Right atrium auricular region (tissue), 2 donors: ENCODE measurements around the gene SLC9B1. TPM values are rescaled to one million over a fixed set of nuclear protein-coding genes. Genes with fewer than 3 reads are reported as not detected.
"Not testable (repeated sequence)": the region's sequence is repeated elsewhere in the genome, so short reads cannot be mapped to it uniquely, and the experiment has no call there.

ENCODE experiments used
- DNase-seq: peaks from one replicate; pipeline ENCODE4 v3.0.0-alpha.2; 2019; ENCODE audit warnings: low spot score
- H3K27ac ChIP-seq, 2 donors: fragments of 200-600 bp; sonication (generic); 1 replicate in 1 of 2; 2 replicates in 1 of 2; pipeline ENCODE4 v1.5.1; 2016 to 2019
- H3K27me3 ChIP-seq, 2 donors: fragments of 200-600 bp; sonication (generic); one replicate each; pipeline versions ENCODE4 v1.5.1 to v1.6.0; 2017 to 2019
- H3K36me3 ChIP-seq: fragments of 200-600 bp; sonication (generic); one replicate; pipeline ENCODE4 v1.5.1; 2016
- H3K4me1 ChIP-seq, 2 donors: fragments of 200-600 bp; sonication (generic); one replicate each; pipeline versions ENCODE4 v1.5.1 to v1.6.0; 2017 to 2019
- H3K4me3 ChIP-seq, 2 donors: fragments of 200-600 bp; sonication (generic); 1 replicate in 1 of 2; 2 replicates in 1 of 2; pipeline ENCODE4 v1.5.1; 2017 to 2019; ENCODE audit warnings: mild to moderate bottlenecking in 1 of 2, moderate library complexity in 1 of 2
- H3K9me3 ChIP-seq, 2 donors: fragments of 200-600 bp; sonication (generic); one replicate each; pipeline ENCODE4 v1.5.1; 2019
- total RNA-seq, 2 donors: library from RNA; depleted of rRNA; stranded (reverse); fragments of >200 nt; gene quantifications; one replicate each; pipeline ENCODE4 v1.1.0, GENCODE V29; 2016
- TF ChIP-seq, protein P1 (sequence below), 2 donors: fragments of 200-600 bp; sonication (generic); IDR thresholded peaks; one replicate each; pipeline ENCODE4 v1.5.1; 2019; ENCODE audit warnings: antibody characterized with exemption in 2 of 2

The SLC9B1 gene
- total RNA-seq, 2 donors from 2014 or later, result 3.3 TPM; not detected in 1

DNA sequence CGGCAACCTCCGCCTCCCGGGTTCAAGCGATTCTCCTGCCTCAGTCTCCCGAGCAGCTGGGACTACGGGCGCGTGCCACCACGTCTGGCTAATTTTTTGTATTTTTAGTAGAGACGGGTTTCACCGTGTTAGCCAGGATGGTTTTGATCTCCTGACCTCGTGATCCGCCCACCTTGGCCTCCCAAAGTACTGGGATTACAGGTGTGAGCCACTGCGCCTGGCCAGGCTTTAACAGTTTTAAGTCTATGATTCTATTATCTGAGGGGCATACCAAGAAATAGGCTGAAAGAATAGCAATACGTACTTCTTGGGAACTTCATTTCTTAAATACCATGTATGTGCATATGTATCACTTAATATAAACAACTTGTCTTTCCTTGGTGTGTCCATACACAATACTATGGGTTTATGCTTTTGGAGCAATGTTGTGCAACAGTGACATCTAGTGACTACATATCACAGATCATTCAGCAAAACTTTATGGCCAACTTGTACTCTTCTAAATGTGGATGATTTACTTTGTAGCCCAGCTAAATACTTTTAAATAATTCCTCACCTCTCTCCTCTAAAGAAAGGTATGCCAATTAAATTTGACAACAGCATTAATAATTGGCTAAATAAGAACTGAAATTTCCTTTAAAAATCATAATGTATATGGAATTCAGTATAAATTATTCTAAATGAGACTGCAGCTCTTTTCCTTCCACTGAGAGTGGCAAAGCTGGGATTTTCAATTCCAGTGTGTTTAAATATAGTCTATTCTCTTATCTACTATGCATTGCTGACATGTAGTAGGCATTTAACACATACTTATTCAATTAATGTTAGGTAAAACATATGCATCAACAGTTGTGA lies 10.4 kb downstream of the SLC9B1 start:
- Histone ChIP-seq H3K9me3 (no peaks in the 10 kb centered on the region), H3K36me3 (no peaks in the 10 kb centered on the region), H3K27me3 (no peaks in the 10 kb centered on the region), H3K4me1 (peaks cover 0 to 21% of the 10 kb centered on the region in 2 donors), H3K27ac (no peak overlapping the region), H3K4me3 (no peak overlapping the region)
- DNase-seq, result no peak
- TF ChIP-seq, protein P1, sequence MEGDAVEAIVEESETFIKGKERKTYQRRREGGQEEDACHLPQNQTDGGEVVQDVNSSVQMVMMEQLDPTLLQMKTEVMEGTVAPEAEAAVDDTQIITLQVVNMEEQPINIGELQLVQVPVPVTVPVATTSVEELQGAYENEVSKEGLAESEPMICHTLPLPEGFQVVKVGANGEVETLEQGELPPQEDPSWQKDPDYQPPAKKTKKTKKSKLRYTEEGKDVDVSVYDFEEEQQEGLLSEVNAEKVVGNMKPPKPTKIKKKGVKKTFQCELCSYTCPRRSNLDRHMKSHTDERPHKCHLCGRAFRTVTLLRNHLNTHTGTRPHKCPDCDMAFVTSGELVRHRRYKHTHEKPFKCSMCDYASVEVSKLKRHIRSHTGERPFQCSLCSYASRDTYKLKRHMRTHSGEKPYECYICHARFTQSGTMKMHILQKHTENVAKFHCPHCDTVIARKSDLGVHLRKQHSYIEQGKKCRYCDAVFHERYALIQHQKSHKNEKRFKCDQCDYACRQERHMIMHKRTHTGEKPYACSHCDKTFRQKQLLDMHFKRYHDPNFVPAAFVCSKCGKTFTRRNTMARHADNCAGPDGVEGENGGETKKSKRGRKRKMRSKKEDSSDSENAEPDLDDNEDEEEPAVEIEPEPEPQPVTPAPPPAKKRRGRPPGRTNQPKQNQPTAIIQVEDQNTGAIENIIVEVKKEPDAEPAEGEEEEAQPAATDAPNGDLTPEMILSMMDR (IDR thresholded peaks at IDR 0.05), result peak; percentile 39 to 80

DNA sequence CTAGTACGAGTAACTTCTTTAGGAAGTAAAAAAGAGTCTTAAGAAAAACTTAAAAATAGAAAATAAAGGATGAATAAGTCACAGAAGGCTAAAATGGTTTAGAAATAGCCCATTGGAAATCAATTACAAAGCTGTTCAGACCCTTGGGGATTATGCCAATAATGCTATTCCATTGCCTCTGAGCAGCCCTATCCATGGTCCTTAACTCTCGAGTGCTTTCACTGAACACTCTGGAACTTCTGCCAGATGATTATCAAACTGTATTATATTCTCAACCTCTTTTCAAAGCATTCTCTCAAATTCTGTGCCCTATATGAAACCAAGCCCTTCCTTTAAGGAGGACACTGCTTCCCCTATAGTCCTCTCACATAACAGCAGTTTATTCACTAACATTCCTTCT lies 17.0 kb downstream of the SLC9B1 start:
- no peak overlapping the region for H3K27ac ChIP-seq
- H3K4me1 ChIP-seq, result no peaks in the 10 kb centered on the region
- H3K9me3 ChIP-seq, result no peaks in the 10 kb centered on the region
- no peaks in the 10 kb centered on the region for H3K36me3 ChIP-seq
- DNase-seq, result no peak
- TF ChIP-seq, protein P1 (IDR thresholded peaks at IDR 0.05), result no peak
- H3K4me3 ChIP-seq, result no peak overlapping the region
- H3K27me3 ChIP-seq, result no peaks in the 10 kb centered on the region

DNA sequence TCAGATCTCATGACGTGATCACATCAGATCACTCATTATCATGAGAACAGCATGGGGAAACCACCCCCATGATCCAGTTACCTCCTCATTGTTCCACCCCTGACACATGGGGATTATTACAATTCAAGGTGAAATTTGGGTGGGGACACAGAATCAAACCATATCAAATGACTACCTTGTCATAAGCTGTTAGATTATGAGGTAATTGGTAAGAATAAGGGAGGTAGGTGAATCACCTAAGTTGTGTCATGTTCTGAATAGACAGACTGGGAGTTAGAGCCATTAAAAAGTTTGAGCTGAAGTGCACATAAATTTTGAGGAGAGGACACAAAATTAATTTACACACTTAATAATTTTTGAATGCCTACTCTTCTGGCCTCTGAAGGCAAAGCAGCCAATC lies 24.7 kb downstream of the SLC9B1 start:
- TF ChIP-seq, protein P1 (IDR thresholded peaks at IDR 0.05), result no peak
- H3K27ac ChIP-seq, result no peak overlapping the region
- no peak for DNase-seq
- H3K4me1 ChIP-seq, result no peaks in the 10 kb centered on the region
- no peaks in the 10 kb centered on the region for H3K9me3 ChIP-seq
- no peaks in the 10 kb centered on the region for H3K27me3 ChIP-seq
- no peak overlapping the region for H3K4me3 ChIP-seq
- no peaks in the 10 kb centered on the region for H3K36me3 ChIP-seq

DNA sequence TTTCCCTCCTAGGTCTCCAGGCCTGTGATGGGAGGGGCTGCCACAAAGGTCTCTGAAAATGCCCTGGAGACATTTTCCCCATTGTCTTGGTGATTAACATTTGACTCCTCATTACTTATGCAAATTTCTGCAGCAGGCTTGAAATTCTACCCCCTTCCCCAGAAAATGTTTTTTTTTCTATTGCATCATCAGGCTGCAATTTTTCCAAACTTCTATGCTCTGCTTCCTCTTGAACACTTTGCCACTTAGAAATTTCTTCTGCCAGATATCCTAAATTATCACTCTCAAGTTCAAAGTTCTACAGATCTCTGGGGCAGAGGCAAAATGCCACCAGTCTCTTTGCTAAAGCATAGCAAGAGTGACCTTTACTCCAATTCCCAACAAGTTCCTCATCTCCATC lies 25.5 kb downstream of the SLC9B1 start:
- H3K9me3 ChIP-seq, result not testable (repeated sequence)

DNA sequence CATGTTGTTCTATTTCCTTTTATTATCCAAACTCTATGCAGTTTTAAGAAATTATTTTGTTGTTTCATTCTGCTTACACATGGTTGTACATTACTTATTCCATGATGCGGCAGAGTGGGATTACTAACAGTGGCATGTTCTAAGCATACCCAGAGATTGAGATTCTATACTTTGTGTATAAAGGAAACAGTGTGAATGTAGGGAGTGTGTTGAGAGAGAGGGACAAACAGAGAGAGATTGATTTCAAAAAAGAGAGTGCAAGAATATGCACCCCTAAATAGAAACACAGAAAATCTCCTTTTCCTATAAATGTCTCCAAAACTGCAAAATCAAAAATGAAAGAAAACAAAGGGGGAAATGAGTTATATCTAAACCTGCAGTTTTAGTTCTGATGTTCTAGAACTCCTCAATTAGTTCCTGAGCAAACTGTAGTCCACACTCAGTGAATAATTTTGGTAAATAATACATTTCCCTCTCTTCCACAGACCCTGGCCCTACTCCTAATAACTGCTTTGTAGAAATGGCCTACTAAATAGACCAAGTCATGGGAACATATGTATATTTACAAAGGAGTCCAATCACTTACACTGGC lies 31.0 kb downstream of the SLC9B1 start:
- TF ChIP-seq, protein P1 (IDR thresholded peaks at IDR 0.05), result no peak
- Histone ChIP-seq H3K27me3 (no peaks in the 10 kb centered on the region), H3K4me1 (no peaks in the 10 kb centered on the region), H3K9me3 (no peaks in the 10 kb centered on the region), H3K36me3 (no peaks in the 10 kb centered on the region), H3K4me3 (no peak overlapping the region), H3K27ac (no peak overlapping the region)
- no peak for DNase-seq

More for the DNA sequence above, 25.5 kb downstream of the SLC9B1 start:
- H3K4me3 ChIP-seq, H3K36me3 ChIP-seq, H3K27me3 ChIP-seq, DNase-seq, H3K27ac ChIP-seq, H3K4me1 ChIP-seq: not testable (repeated sequence)

DNA sequence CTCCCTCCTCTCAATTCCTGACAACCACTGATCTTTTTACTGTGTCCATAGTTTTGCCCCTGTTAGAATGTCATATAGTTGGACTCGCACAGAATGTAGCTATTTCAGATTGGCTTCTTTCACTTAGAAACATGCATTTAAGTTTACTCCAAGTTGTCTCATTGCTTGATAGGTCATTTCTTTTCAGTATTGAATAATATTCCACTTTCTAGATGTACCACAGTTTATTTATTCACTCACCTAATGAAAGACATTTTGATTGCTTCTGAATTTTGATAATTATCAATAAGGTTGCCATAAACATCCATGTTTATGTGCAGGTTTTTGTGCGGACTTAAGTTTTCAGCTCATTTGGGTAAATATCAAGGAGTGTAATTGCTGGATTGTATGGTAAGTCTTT lies 38.5 kb downstream of the SLC9B1 start:
- H3K4me1 ChIP-seq, result no peaks in the 10 kb centered on the region
- H3K36me3 ChIP-seq, result no peaks in the 10 kb centered on the region
- H3K4me3 ChIP-seq, result no peak overlapping the region
- TF ChIP-seq, protein P1 (IDR thresholded peaks at IDR 0.05), result no peak
- H3K27ac ChIP-seq, result no peak overlapping the region
- H3K9me3 ChIP-seq, result peaks cover 0 to 9% of the 10 kb centered on the region in 2 donors
- DNase-seq, result no peak
- no peaks in the 10 kb centered on the region for H3K27me3 ChIP-seq

DNA sequence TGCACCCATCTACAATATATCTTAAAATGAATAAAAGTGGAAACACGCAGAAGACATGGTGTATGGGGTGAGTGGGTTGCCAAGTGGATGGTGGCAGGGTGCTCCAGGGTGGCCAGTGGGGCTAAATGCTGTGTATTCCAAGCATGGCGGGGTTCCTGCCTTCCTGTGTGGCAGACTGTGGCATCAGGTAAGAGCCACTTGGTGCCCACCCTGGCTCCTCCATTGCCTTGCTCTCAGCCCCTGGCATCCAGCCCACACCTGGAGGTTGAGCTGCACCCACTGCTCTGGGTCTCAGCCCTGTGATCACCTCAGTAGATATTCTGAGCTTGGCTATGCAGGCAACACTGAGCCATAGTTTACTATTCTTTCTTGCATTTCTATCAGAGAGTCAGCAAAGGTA lies 57.7 kb downstream of the SLC9B1 start:
- H3K27me3 ChIP-seq, H3K4me1 ChIP-seq, H3K9me3 ChIP-seq, DNase-seq, H3K4me3 ChIP-seq, H3K36me3 ChIP-seq, H3K27ac ChIP-seq: not testable (repeated sequence)
